K562 (cell line): Measurements from ENCODE around the gene PFN3. TPM values are rescaled to one million over a fixed set of nuclear protein-coding genes. Genes with fewer than 3 reads are reported as not detected.

Experiments
- CBX1 ChIP-seq: sonication (generic); IDR thresholded peaks from 2 replicates; pipeline ENCODE4 v1.6.1; 2016; ENCODE audit warnings: antibody characterized with exemption, low read depth, mild to moderate bottlenecking
- ESRRA ChIP-seq: fragments of 450-650 bp; IDR thresholded peaks from 2 replicates; pipeline ENCODE4 v1.6.1; 2014; ENCODE audit warnings: low read depth, mild to moderate bottlenecking, moderate library complexity, borderline replicate concordance
- ETS2 ChIP-seq: IDR thresholded peaks from 2 replicates; pipeline ENCODE4 v1.6.1; 2016; ENCODE audit warnings: borderline replicate concordance, missing genetic modification characterization, mild to moderate bottlenecking, moderate library complexity, missing compliant biosample characterization; ENCODE audit not compliant: poor library complexity, severe bottlenecking
- FOXJ2 ChIP-seq: fragments of 200-800 bp; sonication (Bioruptor generic); IDR thresholded peaks from 2 replicates; pipeline ENCODE4 v1.6.1; 2016; ENCODE audit warnings: missing genetic modification characterization, missing compliant biosample characterization
- KAT7 ChIP-seq: sonication (generic); formaldehyde crosslinking; IDR thresholded peaks from 2 replicates; pipeline ENCODE4 v1.8.0; 2022; ENCODE audit warnings: missing genetic modification reagents, mild to moderate bottlenecking, borderline replicate concordance
- KLF6 ChIP-seq: fragments of 250-450 bp; sonication (Bioruptor Pico); IDR thresholded peaks from 2 replicates; pipeline ENCODE4 v1.4.0; 2020; ENCODE audit warnings: mild to moderate bottlenecking, moderate library complexity, borderline replicate concordance
- LEF1 ChIP-seq: fragments of 450-650 bp; IDR thresholded peaks from 2 replicates; pipeline ENCODE4 v1.6.1; 2016; ENCODE audit warnings: mild to moderate bottlenecking
- NBN ChIP-seq: fragments of 450-650 bp; IDR thresholded peaks from 2 replicates; pipeline ENCODE4 v1.6.1; 2016; ENCODE audit warnings: low read depth, mild to moderate bottlenecking
- NFYB ChIP-seq: IDR thresholded peaks from 2 replicates; pipeline ENCODE4 v1.6.1; 2011; ENCODE audit warnings: mild to moderate bottlenecking, moderate library complexity; ENCODE audit not compliant: insufficient read length; ENCODE audit errors: extremely low read depth
- NR2C1 ChIP-seq, 2 experiments: fragments of 450-650 bp; IDR thresholded peaks; 2 replicates each; pipeline ENCODE4 v1.6.1; 2017; ENCODE audit warnings: mild to moderate bottlenecking in 2 of 2, antibody characterized with exemption in 1 of 2, inconsistent platforms in 1 of 2, missing compliant biosample characterization in 1 of 2, missing genetic modification characterization in 1 of 2
- RREB1 ChIP-seq: fragments of 250-450 bp; sonication (Bioruptor Pico); IDR thresholded peaks from 2 replicates; pipeline ENCODE4 v1.4.0; 2020
- SMAD3 ChIP-seq: fragments of 450-650 bp; formaldehyde crosslinking; conservative IDR thresholded peaks from 2 replicates; pipeline ENCODE4 v1.4.0; 2020; ENCODE audit warnings: mild to moderate bottlenecking
- ZBTB12 ChIP-seq: fragments of 250-450 bp; sonication (Bioruptor Pico); IDR thresholded peaks from 2 replicates; pipeline ENCODE4 v1.4.0; 2020
- ZBTB33 ChIP-seq: sonication (generic); formaldehyde crosslinking; IDR thresholded peaks from 2 replicates; pipeline ENCODE4 v1.8.1; 2023; ENCODE audit warnings: mild to moderate bottlenecking, missing genetic modification reagents
- ZC3H8 ChIP-seq: fragments of 450-650 bp; IDR thresholded peaks from 2 replicates; pipeline ENCODE4 v1.6.1; 2017
- ZNF134 ChIP-seq: fragments of 250-450 bp; sonication (Bioruptor Pico); conservative IDR thresholded peaks from 2 replicates; pipeline ENCODE4 v1.4.0; 2020
- ZNF143 ChIP-seq: sonication (generic); formaldehyde crosslinking; IDR thresholded peaks from 2 replicates; pipeline ENCODE4 v1.9.0; 2022; ENCODE audit warnings: mild to moderate bottlenecking, missing genetic modification reagents
- ZNF232 ChIP-seq: sonication (generic); formaldehyde crosslinking; IDR thresholded peaks from 2 replicates; pipeline ENCODE4 v1.8.0; 2022; ENCODE audit warnings: mild to moderate bottlenecking, missing genetic modification reagents
- ZNF354B ChIP-seq: fragments of 250-450 bp; sonication (Bioruptor Pico); IDR thresholded peaks from 2 replicates; pipeline ENCODE4 v1.4.0; 2020
- polyA plus RNA-seq, 8 experiments: library from polyadenylated mRNA; depleted of rRNA in 4 of 8; stranded (reverse) in 5 of 8; unstranded in 3 of 8; fragments of >200 nt; fragmentation: Nextera tagmentation in 2 of 8; fragmentation: Illumina TruSeq in 1 of 8; extraction: Ambion mirVana in 2 of 8; extraction: Trizol in 1 of 8; gene quantifications; 2 replicates each; pipeline versions ENCODE4 v1.2.1 to v1.2.3, GENCODE V29; 2011 to 2014; ENCODE audit warnings: inconsistent platforms in 1 of 8, missing spikeins in 1 of 8
- total RNA-seq, 7 experiments: library from RNA; depleted of rRNA in 6 of 7; stranded (reverse); fragments of >200 nt in 6 of 7; fragmentation: Illumina TruSeq in 2 of 7; extraction: Trizol in 2 of 7; gene quantifications; 2 replicates each; pipeline versions ENCODE4 v1.2.1 to v1.2.3, GENCODE V29; 2011 to 2021; ENCODE audit warnings: low replicate concordance in 1 of 7

The PFN3 gene
- total and polyA plus RNA-seq, 9 of the 15 experiments (the other 6 are each of a cell fraction or from before 2014, with no cell fraction given), result not detected

- 0 out of 2 replicates have a peak, but pooled peaks have one; percentile 20 for TF ChIP-seq LEF1
- TF ChIP-seq NR2C1 (IDR thresholded peaks at IDR 0.05), result no peak; the same call in 1 of the 2 replicates
- no peak for TF ChIP-seq NR2C1 (tag; IDR thresholded peaks at IDR 0.05)
- no peak for TF ChIP-seq ZNF143 (CRISPR knock-in tag)
- peak; percentile 79; the same call in 1 of the 2 replicates for TF ChIP-seq ESRRA
- peak; percentile 82 for TF ChIP-seq FOXJ2 (tag)
- TF ChIP-seq CBX1, result peak; percentile 87; the same call in 1 of the 2 replicates
- TF ChIP-seq NBN, result peak; percentile 68; the same call in 1 of the 2 replicates
- no peak for TF ChIP-seq SMAD3
- TF ChIP-seq ZBTB33, result peak; percentile 59; the same call in 1 of the 2 replicates
- no peak for TF ChIP-seq RREB1
- no peak for TF ChIP-seq ZNF232 (CRISPR knock-in tag)
- TF ChIP-seq ZNF134, result no peak
- TF ChIP-seq KAT7 (CRISPR knock-in tag), result no peak; the same call in 1 of the 2 replicates
- no peak for TF ChIP-seq ZC3H8
- TF ChIP-seq KLF6 (CRISPR knock-in tag), result peak; percentile 77; the same call in 1 of the 2 replicates
- no peak for TF ChIP-seq ETS2 (tag)
- no peak for TF ChIP-seq ZNF354B (CRISPR knock-in tag)
- TF ChIP-seq ZBTB12 (CRISPR knock-in tag), result peak; percentile 68; the same call in 1 of the 2 replicates
- peak; percentile 91 for TF ChIP-seq NFYB
Measured at GRCh38 chr5:177425801-177426565, 25.5 kb upstream of the PFN3 start (continued).
